HEK293T (cell line): ENCODE data around the gene HNRNPAB.

ENCODE experiments used
- CTCF ChIA-PET: fragments of 350-600 bp; formaldehyde crosslinking; extraction: SDS; loops from one replicate; lab custom pipeline; 2021; ENCODE audit warnings: antibody characterized with exemption, inconsistent platforms; lab: Yijun Ruan, JAX
- POLR2A ChIA-PET: fragments of 350-600 bp; formaldehyde crosslinking; extraction: SDS; loops from one replicate; lab custom pipeline; 2020; ENCODE audit warnings: antibody characterized with exemption, inconsistent platforms; lab: Yijun Ruan, JAX
- DNase-seq: peaks from one replicate; pipeline ENCODE4 v3.0.0; 2012; ENCODE audit warnings: mixed read lengths; ENCODE audit errors: extremely low spot score
- ARNT ChIP-seq: fragments of 450-650 bp; IDR thresholded peaks from 2 replicates; pipeline ENCODE4 v1.6.1; 2017; ENCODE audit warnings: mild to moderate bottlenecking
- BHLHE40 ChIP-seq: fragments of 450-650 bp; IDR thresholded peaks from 2 replicates; pipeline ENCODE4 v1.6.1; 2016; ENCODE audit warnings: mild to moderate bottlenecking, moderate library complexity, borderline replicate concordance
- CTBP1 ChIP-seq: fragments of 450-650 bp; IDR thresholded peaks from 2 replicates; pipeline ENCODE4 v1.6.1; 2016; ENCODE audit warnings: borderline replicate concordance
- ELF4 ChIP-seq: fragments of 450-650 bp; IDR thresholded peaks from 2 replicates; pipeline ENCODE4 v1.6.1; 2017; ENCODE audit warnings: antibody characterized with exemption
- FOXA1 ChIP-seq: fragments of 450-650 bp; IDR thresholded peaks from 2 replicates; pipeline ENCODE4 v1.6.1; 2016; ENCODE audit warnings: mild to moderate bottlenecking
- FOXK2 ChIP-seq: fragments of 450-650 bp; IDR thresholded peaks from 2 replicates; pipeline ENCODE4 v1.6.1; 2016; ENCODE audit warnings: mild to moderate bottlenecking
- FOXM1 ChIP-seq: fragments of 450-650 bp; IDR thresholded peaks from 2 replicates; pipeline ENCODE4 v1.6.1; 2017; ENCODE audit warnings: mild to moderate bottlenecking, borderline replicate concordance
- HDGF ChIP-seq: fragments of 450-650 bp; IDR thresholded peaks from 2 replicates; pipeline ENCODE4 v1.6.1; 2017; ENCODE audit warnings: antibody characterized with exemption, borderline replicate concordance
- L3MBTL2 ChIP-seq: fragments of 450-650 bp; conservative IDR thresholded peaks from 2 replicates; pipeline ENCODE4 v1.6.1; 2016; ENCODE audit warnings: mild to moderate bottlenecking
- LEF1 ChIP-seq: fragments of 450-650 bp; IDR thresholded peaks from 2 replicates; pipeline ENCODE4 v1.6.1; 2017; ENCODE audit warnings: mild to moderate bottlenecking, borderline replicate concordance
- NFRKB ChIP-seq: fragments of 450-650 bp; IDR thresholded peaks from 2 replicates; pipeline ENCODE4 v1.6.1; 2016; ENCODE audit warnings: mild to moderate bottlenecking, moderate library complexity
- PKNOX1 ChIP-seq: fragments of 450-650 bp; IDR thresholded peaks from 2 replicates; pipeline ENCODE4 v1.6.1; 2016
- SP1 ChIP-seq: fragments of 450-650 bp; IDR thresholded peaks from 2 replicates; pipeline ENCODE4 v1.6.1; 2017
- SUZ12 ChIP-seq: fragments of 450-650 bp; IDR thresholded peaks from 2 replicates; pipeline ENCODE4 v1.6.1; 2016; ENCODE audit warnings: mild to moderate bottlenecking
- TARDBP ChIP-seq: fragments of 450-650 bp; IDR thresholded peaks from 2 replicates; pipeline ENCODE4 v1.6.1; 2016
- ZNF384 ChIP-seq: fragments of 450-650 bp; IDR thresholded peaks from 2 replicates; pipeline ENCODE4 v1.6.1; 2016

HNRNPAB gene

GRCh38 chr5:178242416-178242815 is 38.1 kb downstream of the HNRNPAB start:
- POLR2A ChIA-PET, result no interaction called here
- TF ChIP-seq L3MBTL2 (no peak), FOXM1 (no peak), LEF1 (no peak), SP1 (no peak), CTBP1 (no peak), ZNF384 (no peak), TARDBP (no peak), PKNOX1 (no peak), BHLHE40 (no peak), HDGF (no peak), ELF4 (no peak), NFRKB (no peak)
- no peak for DNase-seq
- CTCF ChIA-PET, result no interaction called here

GRCh38 chr5:178244576-178244975 is 40.2 kb downstream of the HNRNPAB start:
- POLR2A ChIA-PET, result interaction anchor here (1.0 to 1.7 kb wide), 2 partner anchors 12 to 13 kb away, joined by 4 read pairs; partner anchors contain the start of gene PHYKPL

GRCh38 chr5:178245389-178245788 is 41.1 kb downstream of the HNRNPAB start:
- ChIA-PET POLR2A (no interaction called here), CTCF (no interaction called here)
- no peak for DNase-seq
- no peak for TF ChIP-seq CTBP1
- no peak for TF ChIP-seq PKNOX1
- TF ChIP-seq LEF1, result no peak
- no peak for TF ChIP-seq L3MBTL2
- no peak for TF ChIP-seq SUZ12
- no peak for TF ChIP-seq FOXK2
- no peak for TF ChIP-seq BHLHE40
- TF ChIP-seq ELF4, result no peak
- no peak for TF ChIP-seq HDGF
- no peak for TF ChIP-seq TARDBP
- TF ChIP-seq NFRKB, result no peak
- no peak for TF ChIP-seq FOXM1
- TF ChIP-seq ARNT, result no peak
- no peak for TF ChIP-seq SP1
- no peak for TF ChIP-seq FOXA1
- no peak for TF ChIP-seq ZNF384

More at GRCh38 chr5:178244576-178244975, 40.2 kb downstream of the HNRNPAB start:
- TF ChIP-seq FOXA1, result no peak
- TF ChIP-seq ELF4, result no peak
- TF ChIP-seq HDGF, result no peak
- no peak for TF ChIP-seq FOXK2
- no peak for DNase-seq
- CTCF ChIA-PET, result interaction anchor here (1.7 kb wide), 1 partner anchor 10 kb away, joined by 6 read pairs; no protein-coding TSS in a partner anchor

GRCh38 chr5:178246624-178247279 is 42.4 kb downstream of the HNRNPAB start:
- DNase-seq, result no peak
- ChIA-PET CTCF (interaction anchor here (0.7 kb wide), 1 partner anchor 157 kb away, joined by 4 read pairs; no protein-coding TSS in a partner anchor), POLR2A (interaction anchor here (1.0 kb wide), 1 partner anchor 14 kb away, joined by 4 read pairs; the partner anchor contains the start of gene PHYKPL)
- TF ChIP-seq CTBP1 (no peak), HDGF (no peak), PKNOX1 (no peak), SUZ12 (no peak), LEF1 (no peak), FOXM1 (no peak), FOXK2 (no peak), SP1 (no peak), L3MBTL2 (no peak), ELF4 (no peak)

GRCh38 chr5:178247481-178248456 is 43.4 kb downstream of the HNRNPAB start:
- ChIA-PET CTCF (no interaction called here), POLR2A (interaction anchor here (0.6 to 1.0 kb wide), 2 partner anchors 15 to 36 kb away, joined by 3 to 5 read pairs; partner anchors contain the start of gene PHYKPL)
- no peak for DNase-seq
- TF ChIP-seq TARDBP, result no peak
- no peak for TF ChIP-seq NFRKB
- no peak for TF ChIP-seq L3MBTL2
- no peak for TF ChIP-seq BHLHE40
- no peak for TF ChIP-seq FOXA1
- TF ChIP-seq SP1, result no peak
- no peak for TF ChIP-seq SUZ12
- TF ChIP-seq CTBP1, result no peak
- TF ChIP-seq ELF4, result no peak
- no peak for TF ChIP-seq PKNOX1
- no peak for TF ChIP-seq LEF1
- no peak for TF ChIP-seq ARNT
